CD4-positive, alpha-beta T cell treated with Interleukin-6 for 4 hours (primary cell): ENCODE data around the gene GSE1.

Source experiments
- DNase-seq: peaks from one replicate; pipeline ENCODE4 v3.0.0-alpha.2; 2020; ENCODE audit warnings: mixed read lengths

The GSE1 gene

GRCh38 chr16:85607321-85607765 lies 5.8 kb upstream of the GSE1 start:
- no peak for DNase-seq

GRCh38 chr16:85607796-85608514 lies 5.2 kb upstream of the GSE1 start:
- no peak for DNase-seq

GRCh38 chr16:85608515-85608885 lies 4.6 kb upstream of the GSE1 start:
- DNase-seq, result no peak

GRCh38 chr16:85608887-85609286 lies 4.2 kb upstream of the GSE1 start:
- no peak for DNase-seq

- no peak for DNase-seq
Measured at GRCh38 chr16:85609539-85609938, 3.6 kb upstream of the GSE1 start.

- DNase-seq, result no peak
Measured at GRCh38 chr16:85610059-85610445, 3.1 kb upstream of the GSE1 start.

- peak; percentile 93 for DNase-seq
Measured at GRCh38 chr16:85610446-85611193, 2.5 kb upstream of the GSE1 start.

- no peak for DNase-seq
Measured at GRCh38 chr16:85611194-85611443, 2.0 kb upstream of the GSE1 start.

- DNase-seq, result peak; percentile 47
Measured at GRCh38 chr16:85611444-85612190, 1.5 kb upstream of the GSE1 start.

- DNase-seq, result peak; percentile 38
Measured at GRCh38 chr16:85612191-85612800, 826 bp upstream of the GSE1 start.

- peak; percentile 13 for DNase-seq
Measured at GRCh38 chr16:85613604-85614337, 649 bp downstream of the GSE1 start.

GRCh38 chr16:85614338-85615013 lies 1.4 kb downstream of the GSE1 start:
- DNase-seq, result peak; percentile 12

GRCh38 chr16:85615014-85615851 lies 2.1 kb downstream of the GSE1 start:
- DNase-seq, result peak; percentile 70

- peak; percentile 80 for DNase-seq
Measured at GRCh38 chr16:85615852-85616606, 2.9 kb downstream of the GSE1 start.

- peak; percentile 36 for DNase-seq
Measured at GRCh38 chr16:85616607-85617321, 3.6 kb downstream of the GSE1 start.

- no peak for DNase-seq
Measured at GRCh38 chr16:85617948-85618347, 4.8 kb downstream of the GSE1 start.

GRCh38 chr16:85618521-85618920 lies 5.4 kb downstream of the GSE1 start:
- no peak for DNase-seq

GRCh38 chr16:85619101-85619891 lies 6.2 kb downstream of the GSE1 start:
- no peak for DNase-seq

- no peak for DNase-seq
Measured at GRCh38 chr16:85620374-85620773, 7.3 kb downstream of the GSE1 start.
